ENCODE data around the gene NKAIN2.
"Not testable (repeated sequence)": the region's sequence is repeated elsewhere in the genome, so short reads cannot be mapped to it uniquely, and the experiment has no call there.

NKAIN2 gene

DNA sequence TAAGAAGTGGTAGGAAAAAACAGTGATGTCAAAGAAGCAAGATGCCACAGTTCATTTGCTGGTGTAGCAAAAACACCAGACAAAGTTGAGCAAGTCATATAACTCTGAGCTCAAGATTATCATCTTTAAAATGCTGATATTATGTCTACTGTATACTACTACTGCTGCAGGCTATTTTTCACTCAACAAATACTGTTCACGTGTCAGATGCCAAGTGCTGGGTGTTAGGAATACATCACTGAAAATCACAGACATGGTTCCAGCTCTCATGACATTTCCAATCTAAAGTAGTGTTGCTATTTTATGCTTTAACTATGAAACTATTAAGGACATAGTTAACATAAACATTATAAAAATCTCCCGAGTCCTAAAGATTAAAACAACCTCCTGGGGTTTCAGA lies 163.0 kb downstream of the NKAIN2 start:
- no peak for DNase-seq (ENCODE audit: low spot score)

DNA sequence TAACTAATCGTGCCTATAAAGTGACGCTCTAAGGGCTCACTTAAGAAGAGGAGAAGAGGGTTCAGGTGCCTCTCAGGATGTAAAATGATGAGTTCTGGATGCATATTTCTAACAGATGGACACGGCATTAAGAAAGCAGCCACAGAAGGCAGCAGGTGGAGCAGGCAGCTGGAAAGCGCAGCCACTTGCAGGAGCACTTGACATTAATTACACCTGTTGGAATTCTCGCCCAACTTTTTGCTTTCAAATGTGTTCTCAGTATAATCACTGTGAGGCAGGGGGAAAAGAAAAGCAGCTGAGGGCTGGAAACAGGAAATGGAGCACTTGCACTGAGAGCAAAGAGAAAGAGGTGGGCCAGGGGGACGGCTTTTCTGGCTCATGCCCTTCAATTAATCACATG lies 164.2 kb downstream of the NKAIN2 start:
- DNase-seq (ENCODE audit: low spot score), result no peak

DNA sequence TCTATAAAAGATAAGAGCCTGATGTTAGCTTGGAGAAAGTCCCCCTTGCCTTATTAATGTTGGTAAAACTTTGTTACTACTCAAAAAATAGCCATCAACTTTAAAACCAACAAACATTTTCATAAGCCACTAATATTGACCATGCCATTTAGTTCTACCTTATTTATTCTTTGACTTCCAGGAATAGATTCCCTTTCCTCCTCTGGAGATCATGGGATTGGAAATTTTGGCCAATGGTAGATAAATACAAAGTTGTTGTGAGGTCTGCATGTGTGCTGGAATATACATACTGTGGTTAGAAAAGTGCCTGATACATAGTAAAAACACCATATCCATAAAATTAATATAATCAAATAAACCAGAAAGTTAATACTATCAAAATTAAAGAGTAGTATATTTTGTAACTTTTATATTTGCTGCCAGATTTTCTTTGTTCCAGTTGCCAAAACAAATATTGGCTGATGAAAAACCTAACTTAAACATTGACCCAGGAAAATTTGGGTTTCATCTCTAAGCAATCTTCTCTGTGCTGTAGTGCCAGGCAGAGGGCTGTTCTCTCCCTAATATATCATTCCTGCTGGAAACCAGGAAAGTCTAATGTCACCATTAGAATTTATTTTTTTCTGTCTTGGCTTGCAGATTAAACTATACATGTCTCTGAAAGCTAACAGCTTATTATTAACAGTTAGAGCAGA lies 169.1 kb downstream of the NKAIN2 start:
- DNase-seq (ENCODE audit: low spot score), result no peak

DNA sequence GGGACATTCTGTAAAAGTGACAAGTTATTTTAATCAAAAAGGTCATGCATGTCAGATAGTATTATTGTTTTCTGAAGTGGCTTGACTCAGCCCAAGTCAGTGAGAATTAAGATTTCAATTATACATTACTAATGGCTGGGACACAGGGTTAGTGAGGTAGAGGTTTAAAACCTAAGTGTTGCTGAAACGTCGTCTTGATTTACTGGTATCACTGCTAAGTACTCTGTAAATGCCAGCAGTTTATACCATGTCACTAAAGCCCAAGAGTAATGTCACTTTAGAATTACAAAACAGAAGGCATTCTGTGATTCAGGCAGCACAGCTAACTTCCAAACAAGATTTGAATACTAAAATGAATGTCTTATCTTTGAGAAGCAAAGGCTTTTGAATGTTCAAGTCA lies 176.6 kb downstream of the NKAIN2 start:
- no peak for DNase-seq (ENCODE audit: low spot score)

DNA sequence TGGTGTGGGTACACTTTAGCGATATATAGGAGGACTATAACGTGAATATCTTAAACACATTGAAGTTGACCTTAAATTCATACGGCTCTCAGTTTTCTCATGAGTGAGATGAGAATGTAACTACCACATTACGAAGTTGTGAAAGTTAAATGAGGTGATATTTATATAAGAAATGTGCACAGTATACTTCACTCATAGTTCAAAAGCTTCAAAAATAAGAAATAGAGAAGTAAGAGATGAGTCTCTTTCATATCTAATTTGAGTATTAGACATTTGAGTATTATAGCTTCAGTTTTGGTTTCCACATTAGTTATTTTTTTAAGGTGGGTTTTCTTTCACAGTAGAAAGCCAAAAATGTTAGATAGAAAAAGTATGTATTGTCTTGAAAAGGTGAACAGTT lies 183.3 kb downstream of the NKAIN2 start:
- DNase-seq (ENCODE audit: low spot score), result no peak

DNA sequence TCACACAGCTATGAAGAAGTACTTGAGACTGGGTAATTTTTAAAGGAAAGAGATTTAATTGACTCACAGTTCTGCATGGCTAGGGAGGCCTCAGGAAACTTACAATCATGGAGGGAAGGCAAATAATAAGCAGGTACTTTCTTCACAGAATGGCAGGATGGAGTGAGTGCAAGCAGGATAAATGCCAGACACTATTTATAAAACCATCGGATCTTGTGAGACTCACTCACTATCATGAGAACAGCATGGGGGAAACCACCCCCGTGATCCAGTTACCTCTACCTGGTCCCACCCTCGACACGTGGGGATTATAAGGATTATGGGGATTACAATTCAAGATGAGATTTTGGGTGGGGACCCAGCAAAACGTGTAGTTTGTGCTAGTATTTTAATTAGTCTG lies 186.3 kb downstream of the NKAIN2 start:
- not testable (repeated sequence) for DNase-seq (ENCODE audit: low spot score)

DNA sequence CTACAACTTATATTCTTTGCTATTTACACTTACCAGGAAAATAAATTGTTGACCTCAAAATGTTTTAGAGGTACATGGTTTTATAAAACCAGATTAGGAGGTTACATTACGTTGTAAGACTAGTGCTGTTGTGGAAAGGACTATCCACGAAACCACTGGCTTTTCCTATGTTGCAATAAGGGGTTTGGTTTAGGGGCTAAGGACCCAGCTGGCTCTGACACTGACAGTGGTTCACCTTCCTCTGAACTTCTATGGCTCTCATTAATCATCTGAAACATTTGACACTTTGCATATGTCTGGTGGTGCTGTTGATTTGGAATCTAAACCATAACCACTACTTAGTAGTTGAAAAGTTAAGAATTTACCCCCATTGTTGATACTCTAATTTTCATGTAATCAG lies 186.7 kb downstream of the NKAIN2 start:
- DNase-seq (ENCODE audit: low spot score), result no peak

DNA sequence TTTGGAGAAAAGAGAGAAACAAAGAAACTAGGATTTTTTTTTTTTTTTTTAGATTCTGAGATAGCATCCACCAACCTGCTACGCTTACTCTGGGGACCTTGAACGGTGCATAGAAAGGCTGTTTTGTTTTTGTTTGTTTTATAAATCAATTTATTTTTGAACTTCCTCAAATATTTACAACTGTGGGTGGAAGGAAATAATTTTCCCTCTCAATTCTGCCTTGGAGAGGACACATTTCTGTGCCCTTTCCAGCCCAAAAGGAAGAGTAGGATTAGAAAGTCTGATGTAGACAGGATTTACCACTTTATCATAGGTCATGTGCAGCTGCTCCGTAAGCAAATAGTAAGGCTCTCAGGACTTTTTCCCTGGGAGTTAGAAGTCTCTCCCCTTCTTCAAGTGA lies 190.5 kb downstream of the NKAIN2 start:
- no peak for DNase-seq (ENCODE audit: low spot score)

DNA sequence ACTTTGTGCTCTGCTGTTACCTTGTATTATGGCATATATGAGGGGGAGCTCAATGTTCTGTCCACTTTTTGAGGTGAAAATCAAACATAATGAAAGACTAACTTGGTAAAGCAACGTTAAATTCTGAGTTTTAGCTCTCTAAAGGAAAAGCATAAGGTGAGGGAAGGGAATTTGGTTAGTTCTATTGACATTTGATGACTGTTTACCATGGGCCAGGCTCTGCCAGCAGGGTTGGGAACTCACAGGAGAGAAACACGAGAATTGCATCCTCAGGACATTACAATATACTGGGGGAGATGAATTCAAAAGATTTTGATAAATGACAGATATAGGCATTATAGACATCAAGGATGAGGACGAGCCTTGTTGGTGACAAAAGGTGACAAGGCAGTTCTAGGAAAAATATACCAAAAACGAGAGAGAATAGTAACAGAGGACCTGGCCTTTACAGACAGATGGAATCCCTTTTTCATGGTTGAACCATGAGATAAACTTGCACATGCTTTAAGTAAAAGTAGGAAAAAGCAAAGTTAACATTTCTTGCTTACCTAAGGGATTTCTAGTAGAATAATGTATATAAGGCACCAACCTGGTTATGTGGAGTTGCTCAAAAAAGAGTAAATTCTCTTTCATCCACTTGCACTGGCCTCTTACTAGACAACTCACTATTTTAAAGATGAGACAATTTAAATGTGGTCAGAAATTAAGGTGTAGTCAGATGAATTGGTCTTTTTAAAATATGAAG lies 191.4 kb downstream of the NKAIN2 start:
- no peak for DNase-seq (ENCODE audit: low spot score)

DNA sequence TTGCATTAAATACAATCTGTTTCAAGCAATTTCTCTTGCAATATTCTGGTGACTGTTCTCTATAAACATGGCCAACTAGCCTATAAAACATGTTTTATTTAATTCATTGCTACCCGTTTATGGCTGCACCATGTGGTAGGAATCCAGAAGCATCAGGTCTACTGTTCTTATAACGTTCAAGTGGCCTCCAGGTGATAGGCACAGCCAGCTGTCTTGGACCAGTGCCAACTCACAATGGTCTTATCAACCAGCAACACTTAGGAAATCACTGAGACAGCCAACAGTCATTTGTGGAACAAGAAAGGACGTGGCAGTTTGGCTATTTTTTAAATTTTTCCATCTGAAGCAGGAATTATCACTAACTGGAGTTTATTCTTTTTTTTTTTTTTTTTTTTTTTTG lies 193.6 kb downstream of the NKAIN2 start:
- DNase-seq (ENCODE audit: low spot score), result no peak

DNA sequence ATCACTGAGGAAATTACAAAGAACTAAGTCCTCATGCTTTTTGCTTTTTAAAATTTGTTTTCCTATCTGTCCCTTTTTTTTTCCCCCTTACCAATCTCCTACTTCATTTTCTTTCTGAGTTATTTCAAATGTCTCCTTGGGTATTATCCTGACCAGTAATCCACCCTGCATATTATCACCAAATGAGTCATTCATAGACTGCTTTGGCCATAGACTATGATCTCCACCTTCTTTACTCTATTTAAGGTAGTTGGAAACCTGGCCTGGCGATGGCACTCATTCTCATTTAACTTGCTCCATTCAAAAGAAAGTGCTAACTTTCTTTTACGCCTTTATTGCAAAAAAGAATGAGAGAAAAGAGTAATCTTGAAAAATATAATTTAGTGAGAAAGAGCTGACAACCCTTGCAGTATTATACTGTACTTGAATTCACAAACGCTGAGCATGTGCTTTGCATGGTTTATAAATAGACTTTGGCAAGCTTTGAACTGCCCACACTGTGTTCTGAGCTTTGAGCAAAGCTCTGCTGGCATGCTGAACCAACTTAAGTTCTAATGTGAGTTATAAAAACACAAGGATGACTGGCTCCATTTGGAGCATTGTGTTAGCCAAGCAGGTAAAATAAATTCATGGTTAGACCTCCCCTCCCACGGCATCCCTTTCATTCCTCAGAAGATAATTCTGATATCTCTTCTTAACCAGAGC lies 198.9 kb downstream of the NKAIN2 start:
- no peak for DNase-seq (ENCODE audit: low spot score)

DNA sequence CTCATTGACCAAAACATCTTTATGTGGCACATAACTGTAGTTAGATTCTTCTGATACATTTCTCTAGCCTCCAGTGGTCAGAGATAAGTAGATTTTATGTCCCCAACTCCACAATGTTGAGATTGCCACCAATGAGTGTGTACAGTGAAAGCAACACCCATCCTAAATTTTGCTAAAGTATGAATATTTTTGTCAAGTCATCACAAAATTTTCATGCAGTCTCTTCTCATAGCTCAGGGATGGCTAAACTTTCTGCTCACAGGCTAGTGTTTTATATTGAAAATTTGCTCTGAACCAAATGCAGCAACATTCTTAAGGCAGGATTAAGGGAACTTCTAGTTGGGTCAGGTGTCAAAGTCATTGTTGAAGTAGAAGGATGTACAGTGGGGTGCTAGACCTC lies 203.6 kb downstream of the NKAIN2 start:
- no peak for DNase-seq (ENCODE audit: low spot score)

DNA sequence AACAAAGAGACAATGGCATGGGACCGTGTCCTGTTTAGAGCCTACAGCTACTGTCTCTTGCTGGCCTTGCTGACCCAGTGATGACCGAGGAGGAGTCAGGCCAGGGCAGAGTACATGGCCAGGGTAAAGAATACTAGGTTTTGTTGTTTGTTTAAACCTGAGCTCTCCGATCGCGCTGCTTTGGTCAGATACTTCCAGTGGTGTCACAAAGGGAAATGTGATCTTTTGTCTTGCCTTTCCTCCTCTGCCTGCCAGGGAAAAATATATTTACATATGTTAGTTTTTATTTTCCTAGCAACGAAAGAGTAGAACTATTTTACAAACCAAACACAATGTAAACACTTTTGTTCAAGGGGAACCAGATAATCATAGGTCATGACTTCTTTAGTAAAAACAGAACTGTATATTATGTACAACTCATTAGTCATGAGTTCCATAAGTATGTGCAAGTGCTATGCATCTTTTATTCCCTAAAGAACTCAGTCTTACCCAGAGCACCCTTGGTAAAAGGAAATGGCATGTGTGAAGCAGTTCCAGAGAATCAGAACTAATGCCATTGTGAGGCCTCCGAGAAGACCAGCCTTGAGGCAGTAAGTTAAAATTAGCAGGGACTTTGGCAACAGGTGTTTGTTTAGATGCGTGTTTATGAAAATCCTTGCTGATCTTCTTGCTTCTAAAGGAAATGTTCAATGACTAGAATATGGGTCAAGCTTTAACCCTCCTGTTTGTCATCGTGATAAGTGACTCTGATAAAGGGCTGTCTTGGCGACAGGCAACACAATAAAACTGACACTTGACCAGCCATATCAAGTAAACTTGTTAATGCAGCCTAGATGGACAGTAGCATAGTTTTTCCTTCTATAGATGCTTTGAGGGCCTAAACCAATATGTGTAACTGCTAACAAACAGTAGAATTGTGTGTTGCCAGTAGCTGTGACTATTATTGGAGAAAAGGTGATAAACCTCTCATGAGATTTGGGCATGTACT lies 204.6 kb downstream of the NKAIN2 start:
- no peak for DNase-seq (ENCODE audit: low spot score)

DNA sequence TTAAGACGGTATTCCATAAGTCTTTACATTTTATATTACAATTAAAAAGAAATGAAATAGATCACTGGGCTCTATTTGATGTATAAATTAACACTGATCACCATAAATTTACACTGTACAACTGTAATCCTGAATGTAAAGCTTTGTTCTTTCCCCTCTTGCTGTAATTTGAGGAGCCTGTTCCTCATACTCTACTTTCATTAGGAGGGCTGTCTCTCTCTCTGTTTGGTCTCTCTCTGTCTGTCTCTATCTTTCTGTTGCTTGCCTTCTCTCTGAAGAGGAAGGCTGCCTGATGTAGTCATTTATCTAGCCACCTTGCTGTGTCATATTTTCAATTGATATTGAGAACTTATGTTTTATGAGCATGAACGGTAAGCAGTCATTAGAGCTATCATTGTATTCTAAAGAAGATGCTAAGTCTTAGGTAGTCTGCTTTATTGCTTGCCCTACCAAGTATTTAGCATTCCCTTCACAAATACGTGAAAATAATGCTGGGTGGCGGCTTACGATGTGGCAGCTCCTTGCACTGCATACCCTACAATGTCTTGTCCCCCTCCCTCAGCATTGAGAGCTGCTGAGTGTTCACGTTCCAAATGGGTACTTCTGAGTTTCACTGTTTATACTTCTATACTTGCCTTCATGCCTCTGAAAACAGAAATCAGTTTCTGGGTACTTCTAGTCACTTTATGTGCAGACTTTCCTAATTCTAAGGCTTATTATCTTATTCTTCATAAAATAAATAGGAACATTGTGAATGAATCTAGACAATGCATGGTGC lies 205.5 kb downstream of the NKAIN2 start:
- no peak for DNase-seq (ENCODE audit: low spot score)

DNA sequence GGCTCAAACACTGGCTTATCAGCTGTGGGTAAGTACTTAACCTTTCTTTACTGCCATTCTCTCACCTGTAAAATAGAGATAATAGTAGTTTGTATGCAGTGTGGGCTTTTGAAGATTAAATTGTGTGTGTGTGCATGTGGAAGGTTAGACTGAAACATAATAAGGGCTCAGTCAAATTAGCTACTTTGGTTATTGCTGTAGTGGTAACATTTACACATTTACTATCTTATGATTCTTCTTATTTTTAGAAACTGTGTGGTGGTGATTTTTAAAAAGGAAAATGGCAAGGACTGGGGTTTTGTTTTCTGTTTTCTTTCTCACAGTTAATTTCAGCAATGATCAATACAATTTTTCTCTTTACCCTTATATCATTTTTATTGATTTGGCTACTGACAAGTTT lies 206.9 kb downstream of the NKAIN2 start:
- DNase-seq (ENCODE audit: low spot score), result no peak

DNA sequence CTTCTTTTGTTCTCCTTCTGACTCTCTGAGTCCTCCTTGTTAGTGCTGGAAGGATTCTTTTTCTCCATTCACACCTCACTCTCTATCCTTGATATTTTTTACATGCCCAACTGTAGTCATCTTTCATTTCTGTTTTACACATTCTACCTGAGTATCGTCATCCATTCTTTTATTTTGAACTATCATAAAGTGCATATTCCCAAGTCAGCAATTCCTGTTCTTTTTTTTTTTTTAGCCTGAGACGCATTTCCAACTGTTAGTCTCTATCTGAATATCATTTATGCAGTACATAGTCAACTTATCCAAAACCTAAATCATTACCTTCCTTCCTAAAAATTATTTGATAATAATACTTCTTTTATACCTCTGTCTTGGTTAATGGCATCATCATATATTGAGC lies 207.5 kb downstream of the NKAIN2 start:
- no peak for DNase-seq (ENCODE audit: low spot score)

DNA sequence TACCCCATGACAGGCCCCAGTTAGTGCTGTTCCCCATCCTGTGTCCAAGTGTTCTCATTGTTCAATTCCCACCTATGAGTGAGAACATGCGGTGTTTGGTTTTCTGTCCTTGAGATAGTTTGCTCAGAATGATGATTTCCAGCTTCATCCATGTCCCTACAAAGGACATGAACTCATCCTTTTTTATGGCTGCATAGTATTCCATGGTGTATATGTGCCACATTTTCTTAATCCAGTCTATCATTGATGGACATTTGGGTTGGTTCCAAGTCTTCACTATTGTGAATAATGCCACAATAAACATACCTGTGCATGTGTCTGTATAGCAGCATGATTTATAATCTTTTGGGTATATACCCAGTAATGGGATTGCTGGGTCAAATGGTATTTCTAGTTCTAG lies 218.4 kb downstream of the NKAIN2 start:
- DNase-seq (ENCODE audit: low spot score), result not testable (repeated sequence)

DNA sequence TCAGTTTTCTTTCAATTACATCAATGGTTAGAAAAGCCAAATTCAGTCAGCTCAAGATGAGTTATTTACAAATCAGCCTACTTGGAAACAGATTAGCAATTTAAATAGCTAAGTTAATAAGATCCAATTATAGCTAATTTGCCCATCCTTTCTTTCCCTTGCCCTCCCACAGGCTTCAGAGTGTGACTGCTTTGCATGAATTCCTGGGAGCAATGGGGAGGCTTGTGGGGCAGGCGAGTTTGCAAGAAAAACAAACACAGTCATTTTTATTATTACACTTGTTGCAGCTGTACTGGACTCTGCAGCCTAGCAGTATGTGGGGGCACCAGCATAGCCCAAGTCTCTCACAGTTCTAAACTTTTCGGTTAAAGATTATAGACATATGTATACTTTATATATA lies 219.0 kb downstream of the NKAIN2 start:
- DNase-seq (ENCODE audit: low spot score), result no peak

DNA sequence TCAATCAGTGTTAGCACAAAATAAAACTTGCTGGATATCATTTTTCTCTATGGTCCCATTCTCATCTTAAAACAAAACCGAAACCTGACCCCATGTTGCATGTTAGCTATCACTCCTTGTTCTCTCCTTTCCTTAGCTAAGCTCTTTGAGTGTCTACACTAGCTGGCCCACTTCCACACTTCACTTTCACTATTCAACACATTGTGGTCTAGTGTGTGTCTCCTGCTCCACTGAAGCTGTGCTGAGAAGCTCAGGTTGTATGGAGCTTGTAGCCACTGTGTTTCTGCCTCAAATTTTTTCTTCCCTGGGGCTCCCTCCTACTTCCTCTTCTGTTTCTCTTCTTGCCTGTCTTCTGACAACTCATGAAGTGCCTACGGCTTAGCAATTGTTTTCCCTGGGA lies 223.0 kb downstream of the NKAIN2 start:
- no peak for DNase-seq (ENCODE audit: low spot score)

DNA sequence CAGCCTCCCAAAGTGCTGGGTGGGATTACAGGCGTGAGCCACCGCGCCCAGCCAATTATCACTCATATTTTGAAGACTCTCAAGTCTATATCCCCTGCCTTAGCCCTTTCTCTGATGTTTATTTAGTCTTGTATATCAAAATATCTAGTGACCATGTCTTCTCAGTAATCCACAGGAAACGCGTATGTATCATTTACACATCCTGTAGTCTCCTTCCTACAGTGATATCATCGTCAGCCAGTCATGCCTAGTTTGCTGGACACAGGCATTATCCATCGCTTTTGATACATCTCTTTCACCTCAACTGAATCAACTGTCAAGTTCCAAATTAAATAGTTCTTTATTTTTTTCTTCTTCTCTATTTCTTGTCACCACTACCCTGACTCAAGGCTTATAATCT lies 223.7 kb downstream of the NKAIN2 start:
- DNase-seq (ENCODE audit: low spot score), result no peak

DNA sequence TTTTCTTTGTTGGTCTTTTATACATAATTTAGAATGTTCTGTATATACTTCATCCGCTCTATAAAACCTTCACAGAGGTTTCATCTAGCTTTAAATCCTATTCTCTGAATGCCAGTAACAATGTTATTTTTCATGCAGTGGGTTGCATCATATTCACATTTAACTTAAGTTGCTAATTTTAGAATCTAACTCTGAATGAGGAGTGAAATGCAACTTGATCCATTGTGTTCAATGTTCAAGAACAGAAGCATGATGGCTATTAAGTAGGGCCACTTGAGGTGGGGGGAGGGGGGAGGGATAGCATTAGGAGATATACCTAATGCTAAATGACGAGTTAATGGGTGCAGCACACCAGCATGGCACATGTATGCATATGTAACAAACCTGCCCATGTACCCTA lies 224.5 kb downstream of the NKAIN2 start:
- no peak for DNase-seq (ENCODE audit: low spot score)

Data from left forelimb (tissue), 1 donor.